IMR-90 (cell line): ENCODE data around the gene SLC6A20. TPM values are rescaled to one million over a fixed set of nuclear protein-coding genes. Genes with fewer than 3 reads are reported as not detected.

Source experiments
- ATAC-seq: fragments of 200-7000 bp; cut with Tn5 transposase; 2 replicates; pipeline ENCODE4 v1.9.1; 2020; ENCODE audit warnings: low read depth, mild to moderate bottlenecking, moderate library complexity
- BruUV-seq: library from RNA; stranded (reverse); fragments of 400-500 nt; replicated peaks from 2 replicates; lab custom pipeline; 2021; lab: Mats Ljungman, UMichigan
- CTCF ChIA-PET: fragments of 300-600 bp; formaldehyde crosslinking; extraction: SDS; loops from one replicate; lab custom pipeline; 2021; ENCODE audit warnings: antibody characterized with exemption; lab: Yijun Ruan, JAX
- POLR2A ChIA-PET: fragments of 300-600 bp; sonication (Branson Sonifier 250); formaldehyde crosslinking; loops from one replicate; lab custom pipeline; 2022; ENCODE audit warnings: antibody characterized with exemption; ENCODE audit not compliant: unreplicated experiment; lab: Charles Lee
- DNase-seq: peaks from one replicate; pipeline ENCODE4 v3.0.0; 2013
- H2AFZ ChIP-seq: replicated peaks from 2 replicates; pipeline ENCODE3; 2013; ENCODE audit warnings: low read length, mild to moderate bottlenecking; ENCODE audit not compliant: poor library complexity
- H2AK5ac ChIP-seq: 2 replicates; pipeline ENCODE4 v1.6.1; 2013; ENCODE audit warnings: low read depth, low read length, inconsistent platforms
- H2AK9ac ChIP-seq: replicated peaks from 2 replicates; pipeline ENCODE3; 2013; ENCODE audit warnings: mild to moderate bottlenecking, low read depth, low read length, moderate library complexity; ENCODE audit not compliant: poor library complexity
- H2BK120ac ChIP-seq: 2 replicates; pipeline ENCODE4 v1.6.1; 2013; ENCODE audit warnings: low read depth, low read length, inconsistent platforms
- H2BK15ac ChIP-seq: 3 replicates; pipeline ENCODE4 v1.6.1; 2013; ENCODE audit warnings: low read depth, low read length, inconsistent platforms
- H2BK20ac ChIP-seq: 2 replicates; pipeline ENCODE4 v1.6.1; 2013; ENCODE audit warnings: low read depth, mild to moderate bottlenecking, inconsistent platforms, low read length, moderate library complexity
- H2BK5ac ChIP-seq: 2 replicates; pipeline ENCODE4 v1.6.1; 2013; ENCODE audit warnings: mild to moderate bottlenecking, low read depth, low read length, inconsistent platforms; ENCODE audit not compliant: poor library complexity, severe bottlenecking
- H3K14ac ChIP-seq: replicated peaks from 2 replicates; pipeline ENCODE4 v1.6.1; 2013; ENCODE audit warnings: low read depth, low read length, inconsistent platforms
- H3K18ac ChIP-seq: 2 replicates; pipeline ENCODE4 v1.6.1; 2013; ENCODE audit warnings: low read depth, low read length, control low read depth
- H3K23ac ChIP-seq: 2 replicates; pipeline ENCODE4 v1.6.1; 2013; ENCODE audit warnings: low read depth, low read length, inconsistent platforms
- H3K27ac ChIP-seq: 2 replicates; pipeline ENCODE4 v1.5.1; 2013; ENCODE audit warnings: mild to moderate bottlenecking, control low read depth, low read length; ENCODE audit not compliant: insufficient read depth
- H3K27me3 ChIP-seq: 2 replicates; pipeline ENCODE4 v1.6.1; 2013; ENCODE audit warnings: low read length; ENCODE audit not compliant: control insufficient read depth, insufficient read depth
- H3K36me3 ChIP-seq: 2 replicates; pipeline ENCODE4 v1.6.1; 2013; ENCODE audit warnings: low read length, mixed read lengths; ENCODE audit not compliant: control insufficient read depth, insufficient read depth
- H3K4ac ChIP-seq: 2 replicates; pipeline ENCODE4 v1.6.1; 2013; ENCODE audit warnings: low read depth, low read length, inconsistent platforms
- H3K4me1 ChIP-seq: 2 replicates; pipeline ENCODE4 v1.6.1; 2013; ENCODE audit warnings: low read length, mixed read lengths; ENCODE audit not compliant: control insufficient read depth, insufficient read depth
- H3K4me2 ChIP-seq: 2 replicates; pipeline ENCODE4 v1.6.1; 2013; ENCODE audit warnings: low read depth, mild to moderate bottlenecking, control low read depth, low read length, moderate library complexity
- H3K4me3 ChIP-seq: 2 replicates; pipeline ENCODE4 v1.5.1; 2013; ENCODE audit warnings: low read depth, mild to moderate bottlenecking, control low read depth, low read length, moderate library complexity; ENCODE audit not compliant: insufficient read depth
- H3K56ac ChIP-seq: 2 replicates; pipeline ENCODE4 v1.6.1; 2013; ENCODE audit warnings: low read length, inconsistent platforms; ENCODE audit not compliant: insufficient read depth; ENCODE audit errors: extremely low read depth
- H3K79me1 ChIP-seq, 2 experiments: 2 replicates each; pipeline ENCODE4 v1.6.1; 2013; ENCODE audit warnings: low read length in 2 of 2, inconsistent platforms in 1 of 2, low read depth in 1 of 2
- H3K9ac ChIP-seq: 2 replicates; pipeline ENCODE4 v1.6.1; 2013; ENCODE audit warnings: low read depth, low read length, control low read depth
- H3K9me1 ChIP-seq: 2 replicates; pipeline ENCODE4 v1.6.1; 2013; ENCODE audit warnings: low read length, inconsistent platforms; ENCODE audit not compliant: insufficient read depth
- H3K9me3 ChIP-seq: 2 replicates; pipeline ENCODE4 v1.6.1; 2013; ENCODE audit warnings: low read length; ENCODE audit not compliant: control insufficient read depth, insufficient read depth
- H4K20me1 ChIP-seq: 2 replicates; pipeline ENCODE4 v1.6.1; 2013; ENCODE audit warnings: low read length, inconsistent platforms; ENCODE audit not compliant: insufficient read depth
- H4K5ac ChIP-seq: 2 replicates; pipeline ENCODE4 v1.6.1; 2013; ENCODE audit warnings: mild to moderate bottlenecking, low read depth, low read length, control low read depth
- H4K8ac ChIP-seq, 2 experiments: 2 replicates each; pipeline ENCODE4 v1.6.1; 2013; ENCODE audit warnings: low read depth in 2 of 2, low read length in 2 of 2, control low read depth in 1 of 2, inconsistent platforms in 1 of 2
- H4K91ac ChIP-seq: 2 replicates; pipeline ENCODE4 v1.6.1; 2013; ENCODE audit warnings: low read depth, low read length, inconsistent platforms; ENCODE audit not compliant: insufficient read depth
- BHLHE40 ChIP-seq: fragments of 150-350 bp; IDR thresholded peaks from 2 replicates; pipeline ENCODE4 v1.6.1; 2016; ENCODE audit warnings: mild to moderate bottlenecking, low read depth, low read length
- CEBPB ChIP-seq: IDR thresholded peaks from 2 replicates; pipeline ENCODE4 v1.6.1; 2012; ENCODE audit warnings: low read depth, low read length, improper control_type of control experiment
- CHD1 ChIP-seq: IDR thresholded peaks from 2 replicates; pipeline ENCODE4 v1.6.1; 2012; ENCODE audit warnings: low read depth, low read length, improper control_type of control experiment
- CTCF ChIP-seq: conservative IDR thresholded peaks from 2 replicates; pipeline ENCODE4 v1.5.1; 2012; ENCODE audit warnings: mild to moderate bottlenecking, low read depth, low read length, improper control_type of control experiment
- ELK1 ChIP-seq: fragments of 150-350 bp; IDR thresholded peaks from 2 replicates; pipeline ENCODE4 v1.6.1; 2016; ENCODE audit warnings: low read depth, mild to moderate bottlenecking, low read length, moderate library complexity, borderline replicate concordance
- FOS ChIP-seq: fragments of 150-350 bp; IDR thresholded peaks from 2 replicates; pipeline ENCODE4 v1.6.1; 2016; ENCODE audit warnings: low read depth, low read length
- MAZ ChIP-seq: IDR thresholded peaks from 2 replicates; pipeline ENCODE4 v1.6.1; 2012; ENCODE audit warnings: low read depth, mild to moderate bottlenecking, low read length, improper control_type of control experiment, moderate library complexity, borderline replicate concordance
- MXI1 ChIP-seq: IDR thresholded peaks from 2 replicates; pipeline ENCODE4 v1.6.1; 2012; ENCODE audit warnings: low read depth, mild to moderate bottlenecking, low read length, moderate library complexity, borderline replicate concordance
- NFE2L2 ChIP-seq: fragments of 150-350 bp; IDR thresholded peaks from 2 replicates; pipeline ENCODE4 v1.6.1; 2016; ENCODE audit warnings: low read depth, mild to moderate bottlenecking, low read length
- POLR2A ChIP-seq: IDR thresholded peaks from 2 replicates; pipeline ENCODE4 v1.6.1; 2012; ENCODE audit warnings: mild to moderate bottlenecking, low read depth, low read length
- RCOR1 ChIP-seq: IDR thresholded peaks from 2 replicates; pipeline ENCODE4 v1.6.1; 2012; ENCODE audit warnings: mild to moderate bottlenecking, low read length, improper control_type of control experiment; ENCODE audit not compliant: insufficient replicate concordance
- SMC3 ChIP-seq: fragments of 150-350 bp; IDR thresholded peaks from 2 replicates; pipeline ENCODE4 v1.6.1; 2016; ENCODE audit warnings: low read depth, mild to moderate bottlenecking, antibody characterized with exemption, low read length, moderate library complexity
- WGBS, 2 experiments: methylation state at CpG; one replicate each; pipeline versions ENCODE4 v1.1.5 to v1.1.7; 2013; ENCODE audit warnings: missing lambda C conversion rate in 2 of 2; ENCODE audit not compliant: insufficient read length in 1 of 2; ENCODE audit errors: extremely low coverage in 2 of 2; 5-methylcytosine and 5-hydroxymethylcytosine counted together
- dilution Hi-C: fragments of 300-500 bp; cut with HindIII; formaldehyde crosslinking; loops from one replicate; pipeline ENCODE4 v1.14.3; 2018; ENCODE audit warnings: low sequenced_read_pairs; ENCODE audit not compliant: unreplicated experiment
- in situ Hi-C: fragments of 300-500 bp; cut with MboI; formaldehyde crosslinking; loops from 3 replicates; pipeline ENCODE4 v1.14.3; 2019; ENCODE audit warnings: low sequenced_read_pairs, inconsistent platforms, mixed read lengths
- intact Hi-C: fragments of 100-400 bp; cut with micrococcal nuclease; formaldehyde crosslinking; loops from 2 replicates; pipeline ENCODE4 v1.10.0; 2022
- polyA plus RNA-seq, 3 experiments: library from polyadenylated mRNA; depleted of rRNA; stranded (reverse); fragments of >200 nt; gene quantifications; 2 replicates each; pipeline ENCODE4 v1.2.3, GENCODE V29; 2012; ENCODE audit warnings: low replicate concordance in 1 of 3
- total RNA-seq: library from RNA; depleted of rRNA; stranded (reverse); fragments of >200 nt; gene quantifications from 2 replicates; pipeline ENCODE4 v1.2.3, GENCODE V29; 2012

The SLC6A20 gene
- total and polyA plus RNA-seq, 2 of the 4 experiments (the other 2 are of a cell fraction) = not detected

GRCh38 chr3:45826321-45826720 is 30.0 kb upstream of the SLC6A20 start:
- ATAC-seq = no peak
- intact Hi-C loops = loop anchor here (5.0 kb wide), 1 partner anchor 314 kb away; no protein-coding TSS in a partner anchor
- CTCF ChIA-PET = interaction anchor here (0.5 to 0.6 kb wide), 2 partner anchors 113 to 381 kb away, joined by 3 read pairs; no protein-coding TSS in a partner anchor
- Histone ChIP-seq H2AFZ (no peak overlapping the region), H4K5ac (no peak overlapping the region), H2BK20ac (no peak overlapping the region), H3K56ac (no peak overlapping the region), H4K20me1 (no peaks in the 10 kb centered on the region), H2BK120ac (no peak overlapping the region), H4K8ac (no peak overlapping the region), H2BK15ac (no peak overlapping the region), H3K36me3 (peaks cover 17% of the 10 kb centered on the region), H3K27ac (no peak overlapping the region), H3K14ac (no peak overlapping the region), H2BK5ac (no peak overlapping the region), H3K4ac (no peak overlapping the region), H3K9ac (no peak overlapping the region), H4K91ac (no peak overlapping the region), H3K79me1 (no peaks in the 10 kb centered on the region), H3K27me3 (no peaks in the 10 kb centered on the region), H2AK9ac (no peak overlapping the region), H3K9me1 (no peaks in the 10 kb centered on the region; the same call in 1 of the 2 replicates), H3K18ac (no peak overlapping the region), H2AK5ac (no peak overlapping the region), H3K23ac (no peak overlapping the region), H3K4me1 (peaks cover under 1% of the 10 kb centered on the region; the same call in 1 of the 2 replicates), H3K4me2 (no peak overlapping the region), H3K9me3 (no peaks in the 10 kb centered on the region), H3K4me3 (no peak overlapping the region)
- in situ Hi-C loops = no loop called here
- no peak for DNase-seq
- no TSS peak for BruUV-seq
- TF ChIP-seq CTCF (no peak), FOS (no peak), RCOR1 (no peak), CHD1 (no peak), ELK1 (no peak), BHLHE40 (no peak), MAZ (no peak), POLR2A (no peak), NFE2L2 (no peak), SMC3 (no peak), MXI1 (no peak), CEBPB (no peak)
- dilution Hi-C loops = no loop called here
- POLR2A ChIA-PET = no interaction called here
- no CpG with 5 or more reads among the region's 2 CpGs for WGBS, 2 experiments
